BE2C (cell line): Measurements from ENCODE around the gene NAA15.
"Not testable (repeated sequence)": the region's sequence is repeated elsewhere in the genome, so short reads cannot be mapped to it uniquely, and the experiment has no call there.

Source experiments
- DNase-seq: peaks from one replicate; pipeline ENCODE4 v3.0.0-alpha.2; 2020
- H3K27me3 ChIP-seq: fragments of 250-450 bp; sonication (Bioruptor Pico); 2 replicates; pipeline ENCODE4 v1.5.1; 2020; ENCODE audit warnings: mild to moderate bottlenecking
- H3K36me3 ChIP-seq: fragments of 250-450 bp; sonication (Bioruptor Pico); 2 replicates; pipeline ENCODE4 v1.5.1; 2020; ENCODE audit warnings: mild to moderate bottlenecking
- H3K4me1 ChIP-seq: fragments of 250-450 bp; sonication (Bioruptor Pico); 2 replicates; pipeline ENCODE4 v1.5.1; 2020
- H3K4me3 ChIP-seq: 2 replicates; pipeline ENCODE4 v1.5.1; 2011; ENCODE audit warnings: low read depth, low read length
- H3K9me3 ChIP-seq: fragments of 250-450 bp; sonication (Bioruptor Pico); 2 replicates; pipeline ENCODE4 v1.5.1; 2020
- CTCF ChIP-seq: IDR thresholded peaks from 2 replicates; pipeline ENCODE4 v1.5.1; 2012; ENCODE audit warnings: mild to moderate bottlenecking, low read depth, low read length

Gene NAA15

GRCh38 chr4:139441029-139441428 is 139.7 kb downstream of the NAA15 start:
- TF ChIP-seq CTCF: no peak
- DNase-seq: no peak
- Histone ChIP-seq H3K9me3 (no peaks in the 10 kb centered on the region), H3K27me3 (no peaks in the 10 kb centered on the region), H3K4me3 (no peak overlapping the region), H3K36me3 (no peaks in the 10 kb centered on the region), H3K4me1 (no peaks in the 10 kb centered on the region)

- Histone ChIP-seq H3K36me3 (no peaks in the 10 kb centered on the region), H3K4me3 (no peak overlapping the region), H3K4me1 (no peaks in the 10 kb centered on the region), H3K27me3 (no peaks in the 10 kb centered on the region), H3K9me3 (no peaks in the 10 kb centered on the region)
- no peak for DNase-seq
- TF ChIP-seq CTCF: no peak
Measured at GRCh38 chr4:139443661-139444060, 142.4 kb downstream of the NAA15 start.

- H3K4me3 ChIP-seq, DNase-seq, H3K4me1 ChIP-seq, H3K27me3 ChIP-seq, H3K9me3 ChIP-seq, H3K36me3 ChIP-seq: not testable (repeated sequence)
Measured at GRCh38 chr4:139444881-139445280, 143.6 kb downstream of the NAA15 start.

GRCh38 chr4:139447078-139447477 is 145.8 kb downstream of the NAA15 start:
- not testable (repeated sequence) for H3K4me1 ChIP-seq, DNase-seq, H3K9me3 ChIP-seq, H3K36me3 ChIP-seq, H3K27me3 ChIP-seq, H3K4me3 ChIP-seq

GRCh38 chr4:139450586-139450985 is 149.3 kb downstream of the NAA15 start:
- DNase-seq: no peak
- TF ChIP-seq CTCF: no peak
- Histone ChIP-seq H3K36me3 (no peaks in the 10 kb centered on the region), H3K27me3 (no peaks in the 10 kb centered on the region), H3K4me1 (no peaks in the 10 kb centered on the region), H3K9me3 (no peaks in the 10 kb centered on the region), H3K4me3 (no peak overlapping the region)

GRCh38 chr4:139451997-139452396 is 150.7 kb downstream of the NAA15 start:
- Histone ChIP-seq H3K4me3 (no peak overlapping the region), H3K4me1 (no peaks in the 10 kb centered on the region), H3K36me3 (no peaks in the 10 kb centered on the region), H3K27me3 (no peaks in the 10 kb centered on the region), H3K9me3 (no peaks in the 10 kb centered on the region)
- TF ChIP-seq CTCF: no peak
- no peak for DNase-seq

GRCh38 chr4:139453041-139453370 is 151.7 kb downstream of the NAA15 start:
- H3K36me3 ChIP-seq: no peaks in the 10 kb centered on the region
- H3K9me3 ChIP-seq: no peaks in the 10 kb centered on the region
- no peak for DNase-seq
- peak; percentile 47 for TF ChIP-seq CTCF
- peak overlapping the region; percentile 90 for H3K4me3 ChIP-seq
- H3K4me1 ChIP-seq: no peaks in the 10 kb centered on the region
- no peaks in the 10 kb centered on the region for H3K27me3 ChIP-seq
